ENCODE data around the gene CLP1.

The CLP1 gene

GRCh38 chr11:57652662-57653061 is 4.9 kb upstream of the CLP1 start:
- TF ChIP-seq TAF1 (IDR thresholded peaks at IDR 0.05; ENCODE audit: low read depth), result no peak

GRCh38 chr11:57653163-57653562 is 4.4 kb upstream of the CLP1 start:
- TF ChIP-seq RAD21 (IDR thresholded peaks at IDR 0.05; ENCODE audit: low read depth), result no peak
- TF ChIP-seq, protein P1, sequence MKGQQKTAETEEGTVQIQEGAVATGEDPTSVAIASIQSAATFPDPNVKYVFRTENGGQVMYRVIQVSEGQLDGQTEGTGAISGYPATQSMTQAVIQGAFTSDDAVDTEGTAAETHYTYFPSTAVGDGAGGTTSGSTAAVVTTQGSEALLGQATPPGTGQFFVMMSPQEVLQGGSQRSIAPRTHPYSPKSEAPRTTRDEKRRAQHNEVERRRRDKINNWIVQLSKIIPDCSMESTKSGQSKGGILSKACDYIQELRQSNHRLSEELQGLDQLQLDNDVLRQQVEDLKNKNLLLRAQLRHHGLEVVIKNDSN (IDR thresholded peaks at IDR 0.05), result no peak
- TF ChIP-seq MAX (IDR thresholded peaks at IDR 0.05), result no peak
- no peak for TF ChIP-seq EP300 (IDR thresholded peaks at IDR 0.05; ENCODE audit: borderline replicate concordance)
- TF ChIP-seq YY1 (IDR thresholded peaks at IDR 0.05; ENCODE audit: low read depth), result no peak
- TF ChIP-seq FOXM1 (IDR thresholded peaks at IDR 0.05; ENCODE audit: borderline replicate concordance, low read depth), result no peak
- TF ChIP-seq ZBTB7A (IDR thresholded peaks at IDR 0.05; ENCODE audit: low read depth), result no peak
- TF ChIP-seq, protein P2, sequence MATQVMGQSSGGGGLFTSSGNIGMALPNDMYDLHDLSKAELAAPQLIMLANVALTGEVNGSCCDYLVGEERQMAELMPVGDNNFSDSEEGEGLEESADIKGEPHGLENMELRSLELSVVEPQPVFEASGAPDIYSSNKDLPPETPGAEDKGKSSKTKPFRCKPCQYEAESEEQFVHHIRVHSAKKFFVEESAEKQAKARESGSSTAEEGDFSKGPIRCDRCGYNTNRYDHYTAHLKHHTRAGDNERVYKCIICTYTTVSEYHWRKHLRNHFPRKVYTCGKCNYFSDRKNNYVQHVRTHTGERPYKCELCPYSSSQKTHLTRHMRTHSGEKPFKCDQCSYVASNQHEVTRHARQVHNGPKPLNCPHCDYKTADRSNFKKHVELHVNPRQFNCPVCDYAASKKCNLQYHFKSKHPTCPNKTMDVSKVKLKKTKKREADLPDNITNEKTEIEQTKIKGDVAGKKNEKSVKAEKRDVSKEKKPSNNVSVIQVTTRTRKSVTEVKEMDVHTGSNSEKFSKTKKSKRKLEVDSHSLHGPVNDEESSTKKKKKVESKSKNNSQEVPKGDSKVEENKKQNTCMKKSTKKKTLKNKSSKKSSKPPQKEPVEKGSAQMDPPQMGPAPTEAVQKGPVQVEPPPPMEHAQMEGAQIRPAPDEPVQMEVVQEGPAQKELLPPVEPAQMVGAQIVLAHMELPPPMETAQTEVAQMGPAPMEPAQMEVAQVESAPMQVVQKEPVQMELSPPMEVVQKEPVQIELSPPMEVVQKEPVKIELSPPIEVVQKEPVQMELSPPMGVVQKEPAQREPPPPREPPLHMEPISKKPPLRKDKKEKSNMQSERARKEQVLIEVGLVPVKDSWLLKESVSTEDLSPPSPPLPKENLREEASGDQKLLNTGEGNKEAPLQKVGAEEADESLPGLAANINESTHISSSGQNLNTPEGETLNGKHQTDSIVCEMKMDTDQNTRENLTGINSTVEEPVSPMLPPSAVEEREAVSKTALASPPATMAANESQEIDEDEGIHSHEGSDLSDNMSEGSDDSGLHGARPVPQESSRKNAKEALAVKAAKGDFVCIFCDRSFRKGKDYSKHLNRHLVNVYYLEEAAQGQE (IDR thresholded peaks at IDR 0.05; ENCODE audit: low read depth), result no peak
- TF ChIP-seq CEBPB (IDR thresholded peaks at IDR 0.05), result no peak
- TF ChIP-seq TAF1 (IDR thresholded peaks at IDR 0.05; ENCODE audit: low read depth), result no peak
- no peak for TF ChIP-seq TEAD4 (IDR thresholded peaks at IDR 0.05)

- TF ChIP-seq EGR1 (IDR thresholded peaks at IDR 0.05) (no peak), RAD21 (IDR thresholded peaks at IDR 0.05; ENCODE audit: low read depth) (no peak), CEBPB (IDR thresholded peaks at IDR 0.05) (no peak), ZBTB7A (IDR thresholded peaks at IDR 0.05; ENCODE audit: low read depth) (no peak), TCF12 (IDR thresholded peaks at IDR 0.05; ENCODE audit: low read depth) (no peak)
- TF ChIP-seq, protein P1 (IDR thresholded peaks at IDR 0.05), result no peak
- TF ChIP-seq, protein P2 (IDR thresholded peaks at IDR 0.05; ENCODE audit: low read depth), result no peak
Measured at GRCh38 chr11:57656885-57657193, 723 bp upstream of the CLP1 start.

- TF ChIP-seq EGR1 (IDR thresholded peaks at IDR 0.05), result no peak
- TF ChIP-seq, protein P1 (IDR thresholded peaks at IDR 0.05), result no peak
- TF ChIP-seq TEAD4 (IDR thresholded peaks at IDR 0.05), result no peak
- TF ChIP-seq EP300 (IDR thresholded peaks at IDR 0.05; ENCODE audit: borderline replicate concordance), result no peak
- TF ChIP-seq TCF12 (IDR thresholded peaks at IDR 0.05; ENCODE audit: low read depth), result no peak
Measured at GRCh38 chr11:57658023-57658361, 430 bp downstream of the CLP1 start.

GRCh38 chr11:57659669-57660068 is 2.1 kb downstream of the CLP1 start:
- TF ChIP-seq EP300 (IDR thresholded peaks at IDR 0.05; ENCODE audit: borderline replicate concordance) (no peak), EGR1 (IDR thresholded peaks at IDR 0.05) (no peak), MAX (IDR thresholded peaks at IDR 0.05) (no peak), CREB1 (IDR thresholded peaks at IDR 0.05; ENCODE audit: low read depth) (no peak), FOXM1 (IDR thresholded peaks at IDR 0.05; ENCODE audit: borderline replicate concordance, low read depth) (no peak), NFIC (IDR thresholded peaks at IDR 0.05) (no peak), CEBPB (IDR thresholded peaks at IDR 0.05) (no peak), RAD21 (IDR thresholded peaks at IDR 0.05; ENCODE audit: low read depth) (no peak), TEAD4 (IDR thresholded peaks at IDR 0.05) (no peak), YY1 (IDR thresholded peaks at IDR 0.05; ENCODE audit: low read depth) (no peak)
- TF ChIP-seq, protein P1 (IDR thresholded peaks at IDR 0.05), result no peak
- TF ChIP-seq, protein P2 (IDR thresholded peaks at IDR 0.05; ENCODE audit: low read depth), result no peak
